GM21576 (cell line): ENCODE measurements around the gene ALPL.
"Not testable (repeated sequence)": the region's sequence is repeated elsewhere in the genome, so short reads cannot be mapped to it uniquely, and the experiment has no call there.

Source experiments
- ATAC-seq: cut with Tn5 transposase; IDR thresholded peaks from one replicate; pipeline ENCODE4 v1.9.1; 2021; ENCODE audit warnings: mild to moderate bottlenecking, moderate library complexity; ENCODE audit not compliant: unreplicated experiment

The ALPL gene

DNA sequence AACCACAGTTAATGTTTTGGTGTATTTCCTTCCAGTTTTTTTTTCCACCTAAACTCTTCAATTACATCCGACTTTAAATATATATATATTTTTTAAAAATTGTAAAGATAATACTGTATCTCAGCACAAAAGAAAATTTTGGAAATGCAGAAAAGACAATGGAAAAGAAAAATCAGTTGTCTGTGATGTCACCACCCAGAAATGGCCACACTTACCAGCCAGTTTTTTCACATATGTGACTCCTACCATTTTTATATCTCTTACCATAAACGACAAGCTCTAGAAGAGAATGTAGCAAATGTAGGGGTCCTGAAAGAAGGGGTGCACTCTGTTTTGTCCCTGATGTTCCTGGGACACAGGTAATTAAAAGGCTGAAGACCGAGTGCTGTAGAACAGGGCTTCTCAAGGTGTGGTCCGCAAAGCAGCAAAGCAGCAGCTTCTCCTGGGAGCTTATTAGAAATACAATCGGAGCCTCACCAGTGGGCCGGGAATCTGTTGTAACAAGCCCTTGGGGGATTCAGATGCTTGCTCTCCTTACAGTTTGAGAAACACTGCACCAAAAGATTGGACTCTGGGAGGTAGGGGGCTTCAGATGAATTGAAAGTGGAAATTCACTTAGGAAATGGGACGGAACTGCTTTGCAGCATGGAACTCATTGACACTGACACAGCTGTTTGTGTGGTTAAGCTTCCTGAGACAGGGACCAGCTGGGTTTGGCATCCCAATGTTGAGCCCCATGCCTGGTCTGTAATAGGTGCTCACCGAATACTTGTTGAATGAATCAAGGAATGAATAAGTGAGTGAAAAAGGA is 44.1 kb downstream of the ALPL start:
- no peak for ATAC-seq

DNA sequence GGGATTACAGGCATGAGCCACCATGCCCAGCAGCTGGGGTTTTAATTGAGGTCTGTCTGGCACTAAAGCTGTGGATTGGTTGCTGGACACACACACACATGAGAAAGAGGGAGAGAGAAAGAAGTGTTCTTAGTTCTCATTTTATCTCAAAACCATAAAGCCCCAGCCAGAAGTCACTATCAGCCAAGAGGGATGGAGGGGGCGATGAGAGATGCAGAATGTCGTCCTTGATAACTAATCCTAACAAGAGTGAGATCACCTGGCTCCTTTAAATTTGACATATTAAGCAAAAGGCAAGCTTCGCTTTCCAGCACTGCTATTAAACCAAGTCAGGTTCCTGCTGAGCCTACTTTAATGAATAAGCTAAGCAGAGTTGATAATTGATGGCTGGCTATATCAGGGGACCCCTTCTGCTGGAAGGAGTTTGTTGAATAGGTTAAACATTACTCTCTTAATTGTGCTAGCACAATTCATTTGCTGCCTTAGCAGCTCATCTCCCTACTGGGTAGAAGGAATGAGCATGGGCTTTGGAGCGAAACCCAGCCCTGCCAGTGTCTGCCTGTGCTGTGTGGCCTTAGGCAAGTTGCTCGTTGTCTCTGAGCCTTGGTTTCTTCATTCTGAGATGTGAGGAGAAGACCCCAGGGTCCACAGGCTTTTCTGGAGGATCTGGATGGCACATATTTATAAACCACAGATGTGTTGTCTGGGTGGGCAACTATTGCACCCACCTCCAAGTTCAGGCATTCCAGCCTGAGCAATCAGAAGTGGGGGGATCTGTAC is 50.8 kb downstream of the ALPL start:
- ATAC-seq: no peak

DNA sequence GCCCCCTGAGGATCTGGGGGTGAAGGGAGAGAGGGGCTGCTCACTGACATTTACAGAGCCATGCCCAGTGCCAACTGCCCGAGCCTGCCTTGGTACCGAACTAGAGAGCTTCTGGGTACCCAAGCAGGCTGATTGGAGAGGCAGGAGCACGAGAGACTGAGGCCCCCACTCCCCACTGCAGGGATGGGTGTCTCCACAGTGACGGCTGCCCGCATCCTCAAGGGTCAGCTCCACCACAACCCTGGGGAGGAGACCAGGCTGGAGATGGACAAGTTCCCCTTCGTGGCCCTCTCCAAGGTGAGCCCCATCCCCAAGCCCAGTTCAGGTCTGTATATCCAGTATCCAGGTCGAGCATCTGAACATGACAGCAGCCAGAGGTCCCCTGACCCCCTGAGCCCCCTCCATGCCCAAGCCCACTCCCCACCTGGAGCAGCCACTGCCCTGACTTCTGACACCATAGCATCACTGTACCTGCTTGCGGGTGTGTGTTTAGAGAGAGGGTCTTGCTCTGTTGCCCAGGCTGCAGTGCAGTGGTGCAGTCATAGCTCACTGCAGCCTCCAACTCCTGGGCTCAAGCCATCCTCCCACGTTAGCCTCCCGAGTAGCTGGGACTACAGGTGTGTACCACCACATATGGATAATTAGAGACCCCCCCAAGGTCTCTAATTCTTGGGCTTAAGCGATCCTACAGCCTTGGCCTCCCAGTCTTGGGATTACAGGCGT is 51.9 kb downstream of the ALPL start:
- no peak for ATAC-seq

DNA sequence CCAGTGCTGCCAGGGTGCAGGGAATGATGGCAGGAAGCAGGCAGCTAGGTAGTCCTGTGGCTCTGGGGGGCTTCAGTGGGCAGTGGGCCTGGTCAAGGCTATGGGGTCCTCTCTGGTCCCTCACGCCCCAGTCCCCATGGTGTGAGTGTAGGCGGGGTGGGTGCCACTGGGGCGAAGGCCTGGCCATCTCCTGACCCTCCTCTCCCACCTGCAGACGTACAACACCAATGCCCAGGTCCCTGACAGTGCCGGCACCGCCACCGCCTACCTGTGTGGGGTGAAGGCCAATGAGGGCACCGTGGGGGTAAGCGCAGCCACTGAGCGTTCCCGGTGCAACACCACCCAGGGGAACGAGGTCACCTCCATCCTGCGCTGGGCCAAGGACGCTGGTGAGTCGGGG is 53.7 kb downstream of the ALPL start:
- no peak for ATAC-seq

DNA sequence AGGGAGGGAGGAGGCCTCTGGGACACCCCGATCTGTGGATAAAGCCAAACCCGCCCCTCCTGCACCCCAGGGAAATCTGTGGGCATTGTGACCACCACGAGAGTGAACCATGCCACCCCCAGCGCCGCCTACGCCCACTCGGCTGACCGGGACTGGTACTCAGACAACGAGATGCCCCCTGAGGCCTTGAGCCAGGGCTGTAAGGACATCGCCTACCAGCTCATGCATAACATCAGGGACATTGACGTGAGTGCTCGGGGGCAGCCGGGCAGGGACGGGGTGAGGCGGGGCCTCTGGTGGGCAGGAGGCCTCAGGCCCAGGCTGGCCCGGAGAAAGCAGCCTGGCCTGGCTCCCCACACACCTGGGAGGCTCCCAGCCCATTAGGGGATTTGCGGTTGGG is 54.7 kb downstream of the ALPL start:
- no peak for ATAC-seq

DNA sequence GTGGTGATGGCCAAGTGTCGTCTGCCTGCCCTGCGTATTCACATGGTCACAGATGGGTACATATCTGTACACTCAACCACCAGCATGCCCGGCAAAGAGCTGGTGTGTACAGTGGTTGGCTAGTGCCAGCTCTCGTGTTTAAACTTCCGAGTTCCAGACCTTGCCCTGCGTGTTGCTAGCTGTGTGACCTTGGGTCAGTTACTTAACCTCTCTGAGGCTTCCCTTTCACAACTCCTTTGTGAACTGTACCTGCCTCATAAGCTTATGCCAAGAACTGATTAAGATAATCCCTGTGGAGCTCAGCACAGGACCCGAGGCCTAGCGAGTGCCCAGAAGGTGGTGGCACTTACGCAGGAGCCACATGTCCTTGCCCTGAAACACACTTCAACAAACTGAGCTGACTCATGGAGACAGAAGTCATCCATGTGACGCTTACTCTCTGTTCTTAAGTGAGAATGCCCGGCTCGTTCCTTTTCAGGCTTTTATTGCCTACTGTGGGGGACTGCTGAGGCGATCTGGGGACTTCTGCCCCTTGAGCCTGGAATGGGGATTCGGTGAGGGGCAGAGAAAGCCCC is 55.4 kb downstream of the ALPL start:
- no peak for ATAC-seq

DNA sequence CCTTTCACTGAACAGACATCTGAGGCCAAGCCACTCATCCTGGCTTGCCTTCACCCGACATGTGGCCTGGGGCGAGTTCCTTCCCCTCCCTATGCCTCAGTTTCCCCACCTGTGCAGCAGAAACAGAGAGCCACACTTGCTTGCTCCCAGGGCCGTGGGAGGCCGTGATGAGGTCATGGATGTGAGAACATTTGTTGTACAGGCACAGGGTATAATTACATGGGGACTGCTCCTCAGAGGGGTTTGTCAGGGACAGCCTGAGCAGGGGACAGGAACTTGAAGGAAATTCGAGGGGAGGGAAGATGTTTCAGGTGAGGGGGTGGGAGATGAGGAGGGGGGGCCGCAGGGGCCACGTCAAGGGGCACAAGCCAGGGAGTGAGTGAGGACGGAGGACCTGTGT is 56.1 kb downstream of the ALPL start:
- no peak for ATAC-seq

DNA sequence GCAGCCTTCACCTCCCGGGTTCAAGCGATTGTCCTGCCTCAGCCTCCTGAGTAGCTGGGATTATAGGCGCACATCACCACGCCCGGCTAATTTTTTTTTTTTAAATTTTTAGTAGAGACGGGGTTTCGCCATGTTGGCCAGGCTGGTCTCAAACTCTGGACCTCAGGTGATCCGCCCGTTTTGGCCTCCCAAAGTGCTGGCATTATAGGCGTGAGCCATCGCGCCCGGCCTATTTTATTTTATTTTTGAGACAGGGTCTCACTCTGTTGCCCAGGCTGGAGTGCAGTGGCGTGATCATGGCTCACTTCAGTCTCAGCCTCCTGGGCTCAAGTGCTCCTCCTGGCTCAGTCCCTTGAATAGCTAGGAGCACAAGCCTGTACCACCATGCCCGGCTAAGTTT is 57.1 kb downstream of the ALPL start:
- ATAC-seq: not testable (repeated sequence)

DNA sequence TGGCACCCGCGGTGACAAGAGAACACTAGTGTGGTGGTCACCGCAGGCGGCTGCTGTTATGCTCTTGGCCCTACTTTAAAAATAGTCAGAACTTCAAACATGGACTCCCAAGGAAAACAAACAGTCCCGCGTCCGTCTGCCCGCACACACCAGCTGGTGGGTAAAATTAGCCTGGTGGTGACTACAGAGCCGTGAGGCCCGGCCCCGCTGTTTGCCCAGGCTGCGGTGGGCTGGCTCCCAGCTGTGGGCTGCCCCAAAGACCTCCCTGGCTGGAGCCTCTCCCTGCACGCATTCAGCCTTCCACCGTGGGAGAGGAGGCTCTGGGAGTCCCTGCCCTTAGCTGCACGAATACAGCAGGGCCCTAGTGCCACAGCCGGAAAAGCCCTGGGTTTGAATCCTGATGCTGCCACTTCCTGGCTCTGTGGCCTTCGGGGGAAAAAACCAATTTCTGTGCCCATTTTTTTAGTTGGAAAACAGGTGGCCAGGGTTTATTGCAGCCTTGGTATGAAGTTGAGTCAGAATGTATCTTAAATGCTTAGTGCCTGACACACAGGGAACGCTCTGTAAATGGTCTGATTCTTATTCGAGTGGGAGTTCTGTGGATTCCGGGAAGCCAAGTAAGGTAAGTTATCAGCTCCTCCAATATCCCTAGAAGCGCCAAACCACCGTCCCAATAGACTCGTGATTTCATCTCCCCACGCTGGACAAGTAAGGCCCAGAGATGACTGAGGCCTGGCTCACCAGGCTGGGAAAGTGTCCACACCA is 58.2 kb downstream of the ALPL start:
- ATAC-seq: no peak

DNA sequence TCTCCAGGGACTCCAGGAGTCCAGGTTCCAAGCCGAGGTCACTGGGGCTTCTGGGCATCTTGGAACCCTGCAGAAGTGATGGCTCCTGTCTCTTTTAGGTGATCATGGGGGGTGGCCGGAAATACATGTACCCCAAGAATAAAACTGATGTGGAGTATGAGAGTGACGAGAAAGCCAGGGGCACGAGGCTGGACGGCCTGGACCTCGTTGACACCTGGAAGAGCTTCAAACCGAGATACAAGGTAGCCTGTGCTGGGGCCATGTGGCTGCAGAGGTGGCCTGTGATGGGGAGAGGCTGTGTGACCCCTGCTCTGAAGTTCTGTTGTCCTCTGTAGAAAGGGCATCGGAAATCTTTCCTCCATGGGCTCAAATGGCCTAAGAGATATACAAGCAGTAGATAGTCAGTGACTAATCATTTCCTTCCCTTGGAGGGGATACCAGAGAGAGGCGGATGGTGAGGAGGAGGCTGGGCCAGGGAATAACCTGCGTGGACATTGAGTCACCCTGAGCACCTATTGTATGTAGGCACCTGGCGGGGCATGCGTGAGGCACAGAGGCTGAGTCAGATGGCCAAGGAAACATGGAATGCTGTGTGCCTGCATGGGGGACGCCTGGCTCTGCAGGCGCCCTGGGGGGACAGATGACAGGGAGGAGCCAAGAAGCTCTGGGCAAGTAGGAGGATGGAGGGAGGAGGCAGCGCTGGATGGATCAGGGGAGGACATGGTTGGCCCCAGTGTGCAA is 59.0 kb downstream of the ALPL start:
- ATAC-seq: no peak

DNA sequence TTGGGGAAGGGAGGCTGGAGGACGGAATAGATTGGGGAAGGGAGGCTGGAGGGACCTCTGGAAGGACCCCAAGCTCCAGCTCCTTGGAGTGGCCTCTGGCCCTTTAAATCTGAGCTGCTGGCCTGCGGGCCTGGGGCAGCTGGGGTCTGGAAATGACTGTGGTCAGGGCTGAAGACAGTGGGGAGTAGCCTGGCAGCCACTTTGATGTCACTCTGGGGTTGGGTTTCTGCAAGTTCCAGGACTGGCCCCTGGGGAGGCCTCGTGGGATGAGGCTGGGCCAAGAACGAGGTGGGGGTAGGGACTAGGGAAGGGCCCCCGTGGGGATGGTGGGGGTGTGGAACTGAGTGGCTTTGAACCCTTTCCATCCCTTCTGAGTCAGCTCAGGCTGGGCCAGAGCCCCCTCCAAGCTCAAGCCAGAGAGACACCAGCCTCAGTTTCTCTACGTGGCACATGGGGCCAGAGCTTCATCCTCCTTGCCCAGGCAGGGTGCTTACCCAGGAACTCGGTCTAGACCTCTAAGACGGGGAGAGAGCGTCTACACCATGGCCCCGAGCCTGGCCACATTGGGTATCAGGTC is 59.7 kb downstream of the ALPL start:
- no peak for ATAC-seq

DNA sequence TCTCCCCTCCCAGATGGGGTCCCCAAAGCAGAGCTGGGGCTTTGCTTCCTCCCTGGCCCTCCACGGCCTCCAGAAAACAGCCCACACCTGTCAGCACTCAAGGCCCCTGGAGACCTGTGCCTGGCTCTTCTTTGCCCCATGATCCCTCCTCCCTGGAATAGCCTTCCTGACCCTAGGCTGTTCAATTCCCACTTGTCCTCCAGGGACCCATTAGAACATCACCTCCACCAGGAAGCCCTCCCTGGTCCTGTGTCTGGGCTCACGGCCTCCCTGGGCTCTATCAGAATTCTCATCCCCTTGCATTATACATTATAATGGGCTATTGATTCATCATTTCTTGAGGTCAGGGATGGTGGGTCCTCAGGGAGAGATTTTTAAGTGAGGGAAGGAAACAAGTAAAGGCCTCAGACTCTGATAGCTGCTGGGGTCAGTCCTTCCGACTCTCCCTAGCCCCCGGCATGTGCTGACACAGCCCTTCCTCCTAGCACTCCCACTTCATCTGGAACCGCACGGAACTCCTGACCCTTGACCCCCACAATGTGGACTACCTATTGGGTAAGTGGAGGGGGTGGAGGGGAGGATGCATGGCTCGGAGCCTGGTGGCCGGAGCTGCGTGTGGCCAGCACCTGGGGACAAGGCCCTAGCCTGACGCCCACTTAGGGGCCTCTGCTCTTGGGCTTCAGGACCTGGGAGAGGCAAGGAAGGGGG is 60.8 kb downstream of the ALPL start:
- no peak for ATAC-seq

DNA sequence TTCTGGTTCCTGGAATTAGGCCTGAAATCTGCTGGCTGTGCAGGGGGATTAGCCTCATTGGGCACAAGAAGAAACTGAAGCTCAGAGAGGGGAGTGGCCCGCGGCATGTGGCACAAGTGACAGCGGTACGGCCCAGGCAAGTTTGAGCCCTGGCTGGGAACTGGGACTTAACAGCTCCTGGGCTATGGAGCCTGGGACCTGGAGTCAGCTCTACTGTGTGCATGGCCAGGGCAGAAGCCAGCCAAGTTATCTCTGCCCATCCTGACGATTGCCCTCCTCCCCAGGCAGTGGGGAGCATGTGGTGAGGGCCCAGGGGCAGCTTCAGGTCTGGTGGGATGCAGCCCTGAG is 61.3 kb downstream of the ALPL start:
- no peak for ATAC-seq

DNA sequence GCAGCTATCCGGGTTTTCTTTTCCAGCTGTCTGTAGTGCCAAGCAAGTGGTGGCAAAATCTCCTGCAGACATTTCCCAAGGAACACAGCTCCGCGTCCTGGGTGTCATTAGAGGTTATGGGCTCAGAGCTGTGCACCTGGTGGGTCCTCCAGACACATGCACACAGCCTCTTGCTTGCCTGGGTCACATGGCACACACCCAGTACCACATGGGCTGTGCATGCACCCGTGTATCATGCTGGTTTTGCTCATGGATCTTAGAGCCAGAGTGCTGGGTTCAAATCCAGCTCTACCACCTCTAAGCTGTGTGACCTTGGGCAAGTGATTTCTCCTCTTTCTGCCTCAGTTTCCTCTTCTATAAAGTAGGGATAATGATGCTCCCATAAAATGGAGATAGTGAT is 61.7 kb downstream of the ALPL start:
- no peak for ATAC-seq

DNA sequence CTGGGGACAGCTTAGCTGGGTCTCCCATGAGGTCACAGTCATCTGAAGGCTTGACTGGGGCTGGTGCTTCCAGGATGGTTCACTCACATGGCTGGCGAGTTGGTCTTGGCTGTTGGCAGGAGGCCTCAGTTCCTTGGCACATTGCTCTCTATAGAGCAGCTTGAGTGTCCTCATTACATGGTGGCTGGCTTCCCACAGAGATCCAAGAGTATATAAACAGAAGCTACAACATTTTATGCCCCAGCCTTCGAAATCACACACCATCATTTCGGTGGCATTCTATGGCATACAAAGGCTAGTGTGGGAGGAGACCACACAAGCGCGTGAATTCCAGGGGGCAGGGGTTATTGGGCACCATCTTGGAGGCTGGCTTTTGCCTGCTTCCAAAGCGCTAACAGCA is 63.0 kb downstream of the ALPL start:
- no peak for ATAC-seq

DNA sequence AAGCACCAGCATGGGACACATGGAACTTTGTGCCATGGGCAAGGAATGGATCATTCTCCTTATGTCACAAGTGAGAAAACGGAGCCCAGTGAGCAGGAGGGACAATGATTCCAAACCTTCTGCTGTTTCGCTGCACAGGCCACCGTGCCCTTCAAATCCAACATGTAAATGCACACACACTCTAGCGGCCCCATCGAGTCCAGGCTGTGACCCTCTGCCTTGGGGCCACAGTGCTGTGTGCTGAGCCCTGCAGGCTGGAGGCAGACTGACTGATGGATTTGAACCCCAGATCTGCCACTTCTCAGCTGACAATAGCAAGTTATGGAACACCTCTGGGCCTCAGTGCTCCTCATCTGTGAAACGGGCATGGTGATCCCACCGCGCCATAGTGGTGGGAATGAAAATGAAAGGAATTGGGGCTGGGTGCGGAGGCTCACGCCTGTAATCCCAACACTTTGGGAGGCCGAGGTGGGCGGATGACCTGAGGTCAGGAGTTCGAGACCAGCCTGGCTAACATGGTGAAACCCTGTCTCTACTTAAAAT is 63.6 kb downstream of the ALPL start:
- ATAC-seq: no peak

DNA sequence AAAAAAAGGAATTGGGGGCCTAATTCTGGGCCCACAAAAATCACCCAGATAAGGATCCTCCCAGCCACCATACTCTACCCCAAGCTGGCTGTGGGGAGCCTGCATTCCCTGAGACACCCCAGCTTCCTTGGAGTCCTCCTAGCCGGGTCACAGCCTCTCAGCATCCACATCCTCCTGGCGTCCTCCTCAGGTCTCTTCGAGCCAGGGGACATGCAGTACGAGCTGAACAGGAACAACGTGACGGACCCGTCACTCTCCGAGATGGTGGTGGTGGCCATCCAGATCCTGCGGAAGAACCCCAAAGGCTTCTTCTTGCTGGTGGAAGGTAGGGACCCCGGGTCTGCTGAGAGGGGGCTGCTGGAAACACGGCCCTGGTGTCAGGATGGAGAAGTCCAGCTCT is 64.3 kb downstream of the ALPL start:
- ATAC-seq: no peak

DNA sequence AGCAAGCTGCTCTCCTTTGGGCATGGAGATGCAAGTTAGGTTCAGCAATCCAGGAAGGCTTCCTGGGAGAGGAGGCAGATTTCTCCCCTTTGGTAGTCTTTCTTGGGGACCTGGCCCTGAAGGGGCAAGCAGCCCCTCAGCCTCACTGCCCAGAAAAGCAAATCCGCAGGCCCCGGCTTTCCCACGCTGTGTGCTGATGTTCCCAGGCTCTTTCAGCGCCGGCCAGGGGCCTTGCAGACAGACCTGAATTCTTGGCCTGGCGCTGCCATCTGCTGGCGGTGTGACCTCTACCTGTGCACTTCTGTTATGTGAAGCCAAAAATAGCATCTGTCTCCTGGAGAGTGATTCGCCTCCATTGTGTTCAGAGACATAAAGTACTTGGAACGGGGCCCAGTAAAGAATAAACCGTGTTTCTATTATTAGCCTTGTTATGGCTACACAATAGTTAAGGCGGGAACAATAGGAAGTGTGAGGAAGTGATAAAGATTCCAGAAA is 64.8 kb downstream of the ALPL start:
- no peak for ATAC-seq
